Pulmonary artery endothelial cell (primary cell): ENCODE data around the gene GDPD5. TPM values are rescaled to one million over a fixed set of nuclear protein-coding genes. Genes with fewer than 3 reads are reported as not detected.

Experiments
- DNase-seq: peaks from one replicate; pipeline ENCODE4 v3.0.0-alpha.2; 2011; ENCODE audit warnings: low read depth, low spot score
- total RNA-seq: library from RNA; depleted of rRNA; stranded (reverse); fragments of >200 nt; gene quantifications from 2 replicates; pipeline ENCODE4 v1.2.3, GENCODE V29; 2014

GDPD5 gene
- total RNA-seq, 1 donor from 2014 or later: 17.5 TPM

GRCh38 chr11:75516140-75516539 lies 9.6 kb downstream of the GDPD5 start:
- no peak for DNase-seq

GRCh38 chr11:75514596-75514995 lies 11.1 kb downstream of the GDPD5 start:
- DNase-seq: no peak

- peak; percentile 24 for DNase-seq
Observed at GRCh38 chr11:75513250-75513649, 12.5 kb downstream of the GDPD5 start.

GRCh38 chr11:75510723-75511019 lies 15.1 kb downstream of the GDPD5 start:
- DNase-seq: no peak

GRCh38 chr11:75510004-75510722 lies 15.6 kb downstream of the GDPD5 start:
- no peak for DNase-seq

- DNase-seq: no peak
Observed at GRCh38 chr11:75509020-75509720, 16.6 kb downstream of the GDPD5 start.

- no peak for DNase-seq
Observed at GRCh38 chr11:75508051-75508561, 17.6 kb downstream of the GDPD5 start.

- no peak for DNase-seq
Observed at GRCh38 chr11:75507571-75507970, 18.2 kb downstream of the GDPD5 start.

- no peak for DNase-seq
Observed at GRCh38 chr11:75506827-75507226, 18.9 kb downstream of the GDPD5 start.

GRCh38 chr11:75505916-75506692 lies 19.6 kb downstream of the GDPD5 start:
- DNase-seq: no peak

- no peak for DNase-seq
Observed at GRCh38 chr11:75504501-75504900, 21.2 kb downstream of the GDPD5 start.

- no peak for DNase-seq
Observed at GRCh38 chr11:75503531-75504099, 22.1 kb downstream of the GDPD5 start.

GRCh38 chr11:75502138-75502537 lies 23.6 kb downstream of the GDPD5 start:
- DNase-seq: no peak

- DNase-seq: no peak
Observed at GRCh38 chr11:75500742-75501141, 25.0 kb downstream of the GDPD5 start.

- no peak for DNase-seq
Observed at GRCh38 chr11:75499423-75500190, 26.1 kb downstream of the GDPD5 start.

GRCh38 chr11:75498556-75499255 lies 27.0 kb downstream of the GDPD5 start:
- DNase-seq: no peak

GRCh38 chr11:75497788-75498409 lies 27.8 kb downstream of the GDPD5 start:
- no peak for DNase-seq

GRCh38 chr11:75496305-75496752 lies 29.4 kb downstream of the GDPD5 start:
- no peak for DNase-seq

GRCh38 chr11:75495749-75496304 lies 29.9 kb downstream of the GDPD5 start:
- DNase-seq: no peak

GRCh38 chr11:75493626-75494025 lies 32.1 kb downstream of the GDPD5 start:
- DNase-seq: no peak
